Spleen (tissue), 7 donors: ENCODE results near the gene PLTP.

ENCODE experiments used
- POLR2A ChIP-seq, 3 donors: fragments of 450-650 bp; IDR thresholded peaks; one replicate each; pipeline ENCODE4 v1.5.1; 2017; ENCODE audit warnings: antibody characterized with exemption in 3 of 3, mild to moderate bottlenecking in 1 of 3
- POLR2AphosphoS5 ChIP-seq, 3 donors: sonication (generic); formaldehyde crosslinking; IDR thresholded peaks; one replicate each; pipeline ENCODE4 v1.5.1; 2017; ENCODE audit warnings: antibody characterized with exemption in 3 of 3
- TF ChIP-seq, protein P1 (sequence below), 11 experiments: fragments of 200-600 bp in 7 of 11; fragments of 450-650 bp in 4 of 11; sonication (generic) in 4 of 11; IDR thresholded peaks in 8 of 11; conservative IDR thresholded peaks in 3 of 11; 1 replicate in 7 of 11; 2 replicates in 4 of 11; pipeline versions ENCODE4 v1.4.0 to v1.8.0; 2016 to 2021; ENCODE audit warnings: antibody characterized with exemption in 11 of 11, inconsistent platforms in 4 of 11, mild to moderate bottlenecking in 1 of 11
- donor health status: DM: no; HTN: no; CAD: no; lungs with moderate emphysema.
- donor health status: DM: no; HTN: no; CAD: no.
- donor health status: DM: no; HTN: no; CAD: no.

DNA sequence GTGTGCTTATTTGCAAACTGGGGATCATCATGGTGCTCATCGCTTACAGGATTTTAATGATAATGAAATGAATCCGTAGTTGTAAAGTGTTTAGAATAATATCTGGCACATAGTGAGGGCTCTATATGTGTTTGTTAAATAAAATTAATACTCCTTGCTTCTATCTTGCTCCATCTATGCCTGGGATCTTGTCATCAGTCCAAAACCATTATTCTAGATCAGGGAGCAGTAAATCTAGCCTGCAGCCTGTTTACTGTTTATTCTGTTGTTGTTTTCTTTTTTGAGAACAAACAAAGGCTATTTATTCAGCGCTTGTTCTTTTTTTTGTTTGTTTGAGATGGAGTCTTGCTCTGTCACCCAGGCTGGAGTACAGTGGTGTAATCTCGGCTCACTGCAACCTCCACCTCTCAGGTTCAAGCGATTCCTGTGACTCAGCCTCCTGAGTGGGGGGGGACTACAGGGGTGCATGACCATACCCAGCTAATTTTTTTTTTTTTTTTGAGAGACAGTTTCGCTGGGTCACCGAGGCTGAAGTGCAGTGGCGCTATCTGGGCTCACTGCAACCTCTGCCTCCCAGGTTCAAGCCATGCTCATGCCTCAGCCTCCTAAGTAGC, 62.9 kb downstream of the PLTP start:
- TF ChIP-seq, protein P1, sequence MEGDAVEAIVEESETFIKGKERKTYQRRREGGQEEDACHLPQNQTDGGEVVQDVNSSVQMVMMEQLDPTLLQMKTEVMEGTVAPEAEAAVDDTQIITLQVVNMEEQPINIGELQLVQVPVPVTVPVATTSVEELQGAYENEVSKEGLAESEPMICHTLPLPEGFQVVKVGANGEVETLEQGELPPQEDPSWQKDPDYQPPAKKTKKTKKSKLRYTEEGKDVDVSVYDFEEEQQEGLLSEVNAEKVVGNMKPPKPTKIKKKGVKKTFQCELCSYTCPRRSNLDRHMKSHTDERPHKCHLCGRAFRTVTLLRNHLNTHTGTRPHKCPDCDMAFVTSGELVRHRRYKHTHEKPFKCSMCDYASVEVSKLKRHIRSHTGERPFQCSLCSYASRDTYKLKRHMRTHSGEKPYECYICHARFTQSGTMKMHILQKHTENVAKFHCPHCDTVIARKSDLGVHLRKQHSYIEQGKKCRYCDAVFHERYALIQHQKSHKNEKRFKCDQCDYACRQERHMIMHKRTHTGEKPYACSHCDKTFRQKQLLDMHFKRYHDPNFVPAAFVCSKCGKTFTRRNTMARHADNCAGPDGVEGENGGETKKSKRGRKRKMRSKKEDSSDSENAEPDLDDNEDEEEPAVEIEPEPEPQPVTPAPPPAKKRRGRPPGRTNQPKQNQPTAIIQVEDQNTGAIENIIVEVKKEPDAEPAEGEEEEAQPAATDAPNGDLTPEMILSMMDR (IDR thresholded peaks at IDR 0.05 in 8 of 11, conservative IDR thresholded peaks at IDR 0.05 in 3 of 11) = no peak
- no peak for TF ChIP-seq POLR2A (IDR thresholded peaks at IDR 0.05)
- no peak for TF ChIP-seq POLR2AphosphoS5 (IDR thresholded peaks at IDR 0.05)
